HG02763 (cell line): Measurements from ENCODE around the gene APBA3.

Source experiments
- ATAC-seq: cut with Tn5 transposase; IDR thresholded peaks from one replicate; pipeline ENCODE4 v1.9.1; 2021; ENCODE audit warnings: mild to moderate bottlenecking, moderate library complexity; ENCODE audit not compliant: unreplicated experiment

The APBA3 gene

GRCh38 chr19:3761382-3762129 is at the start of gene APBA3:
TSS of gene APBA3 (minus strand) at chr19:3761692. CDS start at chr19:3760264, 1,428 bp downstream.
- peak; percentile 52 for ATAC-seq

- ATAC-seq, result no peak
Measured at GRCh38 chr19:3810708-3811355, 49.3 kb upstream of the APBA3 start.

GRCh38 chr19:3809881-3810707 is 48.6 kb upstream of the APBA3 start:
- no peak for ATAC-seq

- ATAC-seq, result no peak
Measured at GRCh38 chr19:3808420-3809143, 47.1 kb upstream of the APBA3 start.

GRCh38 chr19:3807574-3808354 is 46.3 kb upstream of the APBA3 start:
- ATAC-seq, result no peak

GRCh38 chr19:3807131-3807480 is 45.6 kb upstream of the APBA3 start:
- ATAC-seq, result no peak

- no peak for ATAC-seq
Measured at GRCh38 chr19:3805859-3806258, 44.4 kb upstream of the APBA3 start.

GRCh38 chr19:3804429-3804828 is 42.9 kb upstream of the APBA3 start:
- ATAC-seq, result no peak

- ATAC-seq, result no peak
Measured at GRCh38 chr19:3803986-3804385, 42.5 kb upstream of the APBA3 start.

GRCh38 chr19:3803114-3803888 is 41.8 kb upstream of the APBA3 start:
- ATAC-seq, result no peak

GRCh38 chr19:3801412-3802096 is 40.1 kb upstream of the APBA3 start:
- ATAC-seq, result no peak

GRCh38 chr19:3800996-3801395 is 39.5 kb upstream of the APBA3 start:
- ATAC-seq, result no peak

GRCh38 chr19:3798137-3798536 is 36.6 kb upstream of the APBA3 start:
- no peak for ATAC-seq

- ATAC-seq, result no peak
Measured at GRCh38 chr19:3796358-3796757, 34.9 kb upstream of the APBA3 start.

GRCh38 chr19:3793799-3794198 is 32.3 kb upstream of the APBA3 start:
- no peak for ATAC-seq

- no peak for ATAC-seq
Measured at GRCh38 chr19:3792114-3792513, 30.6 kb upstream of the APBA3 start.

- ATAC-seq, result no peak
Measured at GRCh38 chr19:3790941-3791340, 29.4 kb upstream of the APBA3 start.

GRCh38 chr19:3790209-3790734 is 28.8 kb upstream of the APBA3 start:
- ATAC-seq, result no peak
